WTC11 (cell line): Measurements from ENCODE around the gene LRRC27. TPM values are rescaled to one million over a fixed set of nuclear protein-coding genes. Genes with fewer than 3 reads are reported as not detected.

Experiments
- ATAC-seq: fragments of 200-7000 bp; cut with Tn5 transposase; 2 replicates; pipeline ENCODE4 v1.10.0; 2021; ENCODE audit warnings: mild to moderate bottlenecking, moderate library complexity
- CTCF ChIA-PET: fragments of 300-600 bp; sonication (Branson Sonifier 250); formaldehyde crosslinking; loops from one replicate; lab custom pipeline; 2021; ENCODE audit warnings: antibody characterized with exemption; lab: Charles Lee
- POLR2A ChIA-PET: fragments of 350-600 bp; sonication (Branson Sonifier 250); formaldehyde crosslinking; loops from one replicate; lab custom pipeline; 2021; ENCODE audit warnings: antibody characterized with exemption; lab: Charles Lee
- DNase-seq: peaks from one replicate; pipeline ENCODE4 v3.0.0; 2021; ENCODE audit warnings: low spot score
- H3K27ac Mint-ChIP-seq: 2 replicates; pipeline ENCODE4 v1.8.0; 2021; ENCODE audit warnings: mixed read lengths
- H3K27me3 Mint-ChIP-seq: 2 replicates; pipeline ENCODE4 v1.8.0; 2021; ENCODE audit warnings: low read depth, mild to moderate bottlenecking, moderate library complexity, mixed read lengths
- H3K36me3 Mint-ChIP-seq: 2 replicates; pipeline ENCODE4 v1.8.0; 2021; ENCODE audit warnings: mixed read lengths
- H3K4me1 Mint-ChIP-seq: 2 replicates; pipeline ENCODE4 v1.8.0; 2022; ENCODE audit warnings: mixed read lengths
- H3K4me3 Mint-ChIP-seq: 2 replicates; pipeline ENCODE4 v1.8.0; 2021; ENCODE audit warnings: mild to moderate bottlenecking, moderate library complexity, mixed read lengths
- H3K9me3 Mint-ChIP-seq: 2 replicates; pipeline ENCODE4 v1.8.0; 2021; ENCODE audit warnings: mixed read lengths
- ATF1 ChIP-seq: sonication (generic); formaldehyde crosslinking; IDR thresholded peaks from 2 replicates; pipeline ENCODE4 v1.8.1; 2023; ENCODE audit warnings: mild to moderate bottlenecking, moderate library complexity, missing genetic modification reagents
- IRF2 ChIP-seq: sonication (generic); formaldehyde crosslinking; IDR thresholded peaks from 2 replicates; pipeline ENCODE4 v1.8.0; 2022; ENCODE audit warnings: low read depth, missing genetic modification reagents, borderline replicate concordance
- JAZF1 ChIP-seq: fragments of 250-450 bp; sonication (Bioruptor Pico); IDR thresholded peaks from 2 replicates; pipeline ENCODE4 v1.9.0; 2021; ENCODE audit warnings: moderate library complexity, mild to moderate bottlenecking, inconsistent platforms
- KAT7 ChIP-seq: sonication (generic); formaldehyde crosslinking; IDR thresholded peaks from 2 replicates; pipeline ENCODE4 v1.8.1; 2023; ENCODE audit warnings: missing genetic modification reagents, mild to moderate bottlenecking, borderline replicate concordance
- MXD4 ChIP-seq: fragments of 250-450 bp; sonication (Bioruptor Pico); IDR thresholded peaks from 2 replicates; pipeline ENCODE4 v1.8.0; 2021; ENCODE audit warnings: mild to moderate bottlenecking, moderate library complexity, borderline replicate concordance
- NFE2L1 ChIP-seq: sonication (generic); formaldehyde crosslinking; IDR thresholded peaks from 2 replicates; pipeline ENCODE4 v1.8.1; 2023; ENCODE audit warnings: missing genetic modification reagents
- NFYB ChIP-seq: sonication (generic); formaldehyde crosslinking; conservative IDR thresholded peaks from 2 replicates; pipeline ENCODE4 v1.8.0; 2022; ENCODE audit warnings: low read depth, missing genetic modification reagents
- RELA ChIP-seq: sonication (generic); formaldehyde crosslinking; IDR thresholded peaks from 2 replicates; pipeline ENCODE4 v1.8.1; 2022; ENCODE audit warnings: missing genetic modification reagents, mild to moderate bottlenecking, borderline replicate concordance
- SMAD4 ChIP-seq: sonication (generic); formaldehyde crosslinking; IDR thresholded peaks from 2 replicates; pipeline ENCODE4 v1.8.0; 2022; ENCODE audit warnings: mild to moderate bottlenecking, missing genetic modification reagents
- SP1 ChIP-seq: sonication (generic); formaldehyde crosslinking; conservative IDR thresholded peaks from 2 replicates; pipeline ENCODE4 v1.8.1; 2022; ENCODE audit warnings: missing genetic modification reagents
- TEAD4 ChIP-seq: sonication (generic); formaldehyde crosslinking; IDR thresholded peaks from 2 replicates; pipeline ENCODE4 v1.8.0; 2022; ENCODE audit warnings: mild to moderate bottlenecking, missing genetic modification reagents
- TP53 ChIP-seq: sonication (generic); formaldehyde crosslinking; IDR thresholded peaks from 2 replicates; pipeline ENCODE4 v1.8.1; 2023; ENCODE audit warnings: mild to moderate bottlenecking, missing genetic modification reagents
- ZNF121 ChIP-seq: sonication (generic); formaldehyde crosslinking; IDR thresholded peaks from 2 replicates; pipeline ENCODE4 v1.8.0; 2023; ENCODE audit warnings: missing genetic modification reagents
- ZNF232 ChIP-seq: sonication (generic); formaldehyde crosslinking; IDR thresholded peaks from 2 replicates; pipeline ENCODE4 v1.8.0; 2022; ENCODE audit warnings: mild to moderate bottlenecking, missing genetic modification reagents
- ZNF317 ChIP-seq: sonication (generic); formaldehyde crosslinking; IDR thresholded peaks from 2 replicates; pipeline ENCODE4 v1.8.1; 2023; ENCODE audit warnings: low read depth, mild to moderate bottlenecking, moderate library complexity, missing genetic modification reagents, borderline replicate concordance
- ZNF423 ChIP-seq: fragments of 250-450 bp; sonication (Bioruptor Pico); IDR thresholded peaks from 2 replicates; pipeline ENCODE4 v2.1.2; 2022; ENCODE audit warnings: mild to moderate bottlenecking, moderate library complexity
- total RNA-seq: library from RNA; stranded (reverse); gene quantifications from 3 replicates; pipeline ENCODE4 v1.2.3, GENCODE V29; 2021
- TF ChIP-seq, protein P1 (sequence below): sonication (generic); formaldehyde crosslinking; IDR thresholded peaks from 2 replicates; pipeline ENCODE4 v1.8.0; 2022; ENCODE audit warnings: mild to moderate bottlenecking, missing genetic modification reagents
- TF ChIP-seq, protein P2 (sequence below): fragments of 250-450 bp; sonication (Bioruptor Pico); IDR thresholded peaks from 2 replicates; pipeline ENCODE4 v1.9.0; 2021; ENCODE audit warnings: mild to moderate bottlenecking
- TF ChIP-seq, protein P3 (sequence below): sonication (generic); formaldehyde crosslinking; conservative IDR thresholded peaks from 2 replicates; pipeline ENCODE4 v1.8.1; 2022; ENCODE audit warnings: mild to moderate bottlenecking, missing genetic modification reagents
- TF ChIP-seq, protein P4 (sequence below): fragments of 250-450 bp; sonication (Bioruptor Pico); IDR thresholded peaks from 2 replicates; pipeline ENCODE4 v1.9.0; 2021; ENCODE audit warnings: mild to moderate bottlenecking
- TF ChIP-seq, protein P5 (sequence below): sonication (generic); formaldehyde crosslinking; IDR thresholded peaks from 2 replicates; pipeline ENCODE4 v1.8.1; 2022; ENCODE audit warnings: mild to moderate bottlenecking, moderate library complexity, missing genetic modification reagents
- TF ChIP-seq, protein P6 (sequence below): sonication (generic); formaldehyde crosslinking; IDR thresholded peaks from 2 replicates; pipeline ENCODE4 v1.8.1; 2022; ENCODE audit warnings: missing genetic modification reagents, borderline replicate concordance
- TF ChIP-seq, protein P7 (sequence below): fragments of 250-450 bp; sonication (Bioruptor Pico); IDR thresholded peaks from 2 replicates; pipeline ENCODE4 v2.1.2; 2022; ENCODE audit warnings: mild to moderate bottlenecking, moderate library complexity
- TF ChIP-seq, protein P8 (sequence below): fragments of 200-600 bp; IDR thresholded peaks from 2 replicates; pipeline ENCODE4 v1.8.0; 2022; ENCODE audit warnings: antibody characterized with exemption
- TF ChIP-seq, protein P9 (sequence below): sonication (generic); formaldehyde crosslinking; IDR thresholded peaks from 2 replicates; pipeline ENCODE4 v1.8.0; 2022; ENCODE audit warnings: mild to moderate bottlenecking, missing genetic modification reagents
- TF ChIP-seq, protein P10 (sequence below): sonication (generic); formaldehyde crosslinking; IDR thresholded peaks from 2 replicates; pipeline ENCODE4 v1.8.1; 2023; ENCODE audit warnings: mild to moderate bottlenecking, moderate library complexity, missing genetic modification reagents

The LRRC27 gene
- total RNA-seq, 1 experiment from 2014 or later, result 4.4 TPM

DNA sequence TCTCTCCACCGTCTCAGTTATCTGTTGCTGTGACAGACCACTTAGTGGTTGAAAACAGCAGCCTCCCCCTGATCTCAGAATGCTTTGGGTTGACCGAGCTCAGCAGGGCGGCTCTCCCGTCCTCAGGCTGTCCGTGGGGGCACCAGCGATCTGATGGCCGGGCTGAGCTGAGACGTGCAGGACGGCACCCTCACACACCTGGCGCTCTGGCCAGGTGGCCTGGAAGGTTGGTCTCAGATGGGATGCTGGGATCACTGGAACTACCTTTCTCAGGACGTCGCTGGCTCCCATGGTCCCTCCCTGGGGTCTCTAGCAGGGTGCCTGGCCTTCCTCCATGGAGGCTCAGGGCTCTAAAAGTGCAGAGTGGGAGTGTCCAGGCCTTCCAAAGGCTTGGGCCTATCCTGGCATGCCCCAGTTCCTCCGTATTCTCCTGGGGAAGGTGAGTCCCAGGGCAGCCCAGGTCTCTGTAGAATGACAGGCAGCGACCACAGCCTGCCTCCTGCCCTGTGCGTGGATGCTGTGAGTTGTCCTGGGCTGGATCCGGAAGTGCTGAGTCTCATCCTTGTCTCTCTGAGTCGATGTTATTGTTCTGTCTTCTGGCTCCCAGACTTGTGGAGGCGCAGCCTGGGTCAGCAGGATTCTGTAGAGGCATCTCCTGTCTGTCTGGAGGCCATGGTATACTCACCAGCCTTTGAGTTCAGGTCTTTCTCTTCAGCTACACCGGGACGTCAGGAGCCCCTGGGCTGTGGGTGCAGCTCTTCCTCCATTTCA, 52.8 kb downstream of the LRRC27 start (continued):
- no peak for TF ChIP-seq ZNF317 (CRISPR knock-in tag)
- TF ChIP-seq, protein P1, sequence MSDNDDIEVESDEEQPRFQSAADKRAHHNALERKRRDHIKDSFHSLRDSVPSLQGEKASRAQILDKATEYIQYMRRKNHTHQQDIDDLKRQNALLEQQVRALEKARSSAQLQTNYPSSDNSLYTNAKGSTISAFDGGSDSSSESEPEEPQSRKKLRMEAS (CRISPR knock-in tag), result no peak
- no peak for TF ChIP-seq JAZF1 (CRISPR knock-in tag)
- no peak for TF ChIP-seq ZNF121
- no peak for TF ChIP-seq TEAD4 (CRISPR knock-in tag)
- TF ChIP-seq, protein P2, sequence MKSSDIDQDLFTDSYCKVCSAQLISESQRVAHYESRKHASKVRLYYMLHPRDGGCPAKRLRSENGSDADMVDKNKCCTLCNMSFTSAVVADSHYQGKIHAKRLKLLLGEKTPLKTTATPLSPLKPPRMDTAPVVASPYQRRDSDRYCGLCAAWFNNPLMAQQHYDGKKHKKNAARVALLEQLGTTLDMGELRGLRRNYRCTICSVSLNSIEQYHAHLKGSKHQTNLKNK (CRISPR knock-in tag), result no peak
- no peak for TF ChIP-seq ZNF423 (CRISPR knock-in tag)
- TF ChIP-seq, protein P3, sequence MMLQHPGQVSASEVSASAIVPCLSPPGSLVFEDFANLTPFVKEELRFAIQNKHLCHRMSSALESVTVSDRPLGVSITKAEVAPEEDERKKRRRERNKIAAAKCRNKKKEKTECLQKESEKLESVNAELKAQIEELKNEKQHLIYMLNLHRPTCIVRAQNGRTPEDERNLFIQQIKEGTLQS, result no peak
- TF ChIP-seq SMAD4, result no peak
- no peak for TF ChIP-seq NFE2L1
- TF ChIP-seq, protein P4, sequence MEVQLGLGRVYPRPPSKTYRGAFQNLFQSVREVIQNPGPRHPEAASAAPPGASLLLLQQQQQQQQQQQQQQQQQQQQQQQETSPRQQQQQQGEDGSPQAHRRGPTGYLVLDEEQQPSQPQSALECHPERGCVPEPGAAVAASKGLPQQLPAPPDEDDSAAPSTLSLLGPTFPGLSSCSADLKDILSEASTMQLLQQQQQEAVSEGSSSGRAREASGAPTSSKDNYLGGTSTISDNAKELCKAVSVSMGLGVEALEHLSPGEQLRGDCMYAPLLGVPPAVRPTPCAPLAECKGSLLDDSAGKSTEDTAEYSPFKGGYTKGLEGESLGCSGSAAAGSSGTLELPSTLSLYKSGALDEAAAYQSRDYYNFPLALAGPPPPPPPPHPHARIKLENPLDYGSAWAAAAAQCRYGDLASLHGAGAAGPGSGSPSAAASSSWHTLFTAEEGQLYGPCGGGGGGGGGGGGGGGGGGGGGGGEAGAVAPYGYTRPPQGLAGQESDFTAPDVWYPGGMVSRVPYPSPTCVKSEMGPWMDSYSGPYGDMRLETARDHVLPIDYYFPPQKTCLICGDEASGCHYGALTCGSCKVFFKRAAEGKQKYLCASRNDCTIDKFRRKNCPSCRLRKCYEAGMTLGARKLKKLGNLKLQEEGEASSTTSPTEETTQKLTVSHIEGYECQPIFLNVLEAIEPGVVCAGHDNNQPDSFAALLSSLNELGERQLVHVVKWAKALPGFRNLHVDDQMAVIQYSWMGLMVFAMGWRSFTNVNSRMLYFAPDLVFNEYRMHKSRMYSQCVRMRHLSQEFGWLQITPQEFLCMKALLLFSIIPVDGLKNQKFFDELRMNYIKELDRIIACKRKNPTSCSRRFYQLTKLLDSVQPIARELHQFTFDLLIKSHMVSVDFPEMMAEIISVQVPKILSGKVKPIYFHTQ, result no peak
- no peak for TF ChIP-seq KAT7 (CRISPR knock-in tag)
- TF ChIP-seq ZNF232, result no peak
- TF ChIP-seq, protein P5, sequence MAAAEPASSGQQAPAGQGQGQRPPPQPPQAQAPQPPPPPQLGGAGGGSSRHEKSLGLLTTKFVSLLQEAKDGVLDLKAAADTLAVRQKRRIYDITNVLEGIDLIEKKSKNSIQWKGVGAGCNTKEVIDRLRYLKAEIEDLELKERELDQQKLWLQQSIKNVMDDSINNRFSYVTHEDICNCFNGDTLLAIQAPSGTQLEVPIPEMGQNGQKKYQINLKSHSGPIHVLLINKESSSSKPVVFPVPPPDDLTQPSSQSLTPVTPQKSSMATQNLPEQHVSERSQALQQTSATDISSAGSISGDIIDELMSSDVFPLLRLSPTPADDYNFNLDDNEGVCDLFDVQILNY, result no peak

DNA sequence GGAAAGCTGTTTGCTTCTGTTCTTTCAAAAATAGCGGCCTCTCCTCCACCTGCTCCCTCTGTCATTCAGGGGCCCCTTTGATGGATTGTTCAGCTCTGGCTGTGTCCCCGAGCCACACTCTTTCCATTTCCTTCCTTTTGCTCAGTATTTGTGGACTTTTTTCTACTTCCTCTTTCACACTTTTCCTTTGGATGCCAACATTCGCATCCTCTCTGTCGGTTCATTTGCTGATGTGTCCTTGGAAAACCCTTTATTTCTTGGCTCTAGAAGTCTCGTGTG, 53.3 kb downstream of the LRRC27 start:
- Mint-ChIP-seq H3K27me3 (no peaks in the 10 kb centered on the region; the same call in 1 of the 2 replicates), H3K4me3 (no peak overlapping the region), H3K4me1 (peaks cover 6% of the 10 kb centered on the region), H3K36me3 (no peaks in the 10 kb centered on the region), H3K9me3 (no peaks in the 10 kb centered on the region), H3K27ac (peak overlapping the region; percentile 40; the same call in 1 of the 2 replicates)
- DNase-seq (no peak), ATAC-seq (no peak)
- ChIA-PET POLR2A (interaction anchor here (0.5 kb wide), 1 partner anchor 70 kb away, joined by 3 read pairs; no protein-coding TSS in a partner anchor), CTCF (interaction anchor here (2.4 kb wide), 1 partner anchor 24 kb away, joined by 7 read pairs; no protein-coding TSS in a partner anchor)
- TF ChIP-seq, protein P6, sequence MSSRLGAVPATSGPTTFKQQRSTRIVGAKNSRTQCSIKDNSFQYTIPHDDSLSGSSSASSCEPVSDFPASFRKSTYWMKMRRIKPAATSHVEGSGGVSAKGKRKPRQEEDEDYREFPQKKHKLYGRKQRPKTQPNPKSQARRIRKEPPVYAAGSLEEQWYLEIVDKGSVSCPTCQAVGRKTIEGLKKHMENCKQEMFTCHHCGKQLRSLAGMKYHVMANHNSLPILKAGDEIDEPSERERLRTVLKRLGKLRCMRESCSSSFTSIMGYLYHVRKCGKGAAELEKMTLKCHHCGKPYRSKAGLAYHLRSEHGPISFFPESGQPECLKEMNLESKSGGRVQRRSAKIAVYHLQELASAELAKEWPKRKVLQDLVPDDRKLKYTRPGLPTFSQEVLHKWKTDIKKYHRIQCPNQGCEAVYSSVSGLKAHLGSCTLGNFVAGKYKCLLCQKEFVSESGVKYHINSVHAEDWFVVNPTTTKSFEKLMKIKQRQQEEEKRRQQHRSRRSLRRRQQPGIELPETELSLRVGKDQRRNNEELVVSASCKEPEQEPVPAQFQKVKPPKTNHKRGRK, result no peak
- TF ChIP-seq, protein P7, sequence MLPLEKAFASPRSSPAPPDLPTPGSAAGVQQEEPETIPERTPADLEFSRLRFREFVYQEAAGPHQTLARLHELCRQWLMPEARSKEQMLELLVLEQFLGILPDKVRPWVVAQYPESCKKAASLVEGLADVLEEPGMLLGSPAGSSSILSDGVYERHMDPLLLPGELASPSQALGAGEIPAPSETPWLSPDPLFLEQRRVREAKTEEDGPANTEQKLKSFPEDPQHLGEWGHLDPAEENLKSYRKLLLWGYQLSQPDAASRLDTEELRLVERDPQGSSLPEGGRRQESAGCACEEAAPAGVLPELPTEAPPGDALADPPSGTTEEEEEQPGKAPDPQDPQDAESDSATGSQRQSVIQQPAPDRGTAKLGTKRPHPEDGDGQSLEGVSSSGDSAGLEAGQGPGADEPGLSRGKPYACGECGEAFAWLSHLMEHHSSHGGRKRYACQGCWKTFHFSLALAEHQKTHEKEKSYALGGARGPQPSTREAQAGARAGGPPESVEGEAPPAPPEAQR, result no peak
- TF ChIP-seq RELA (no peak), SP1 (CRISPR knock-in tag) (no peak), IRF2 (CRISPR knock-in tag) (no peak), ATF1 (CRISPR knock-in tag) (no peak), MXD4 (CRISPR knock-in tag) (no peak), ZNF423 (CRISPR knock-in tag) (no peak), TP53 (no peak), NFYB (CRISPR knock-in tag) (no peak)
- TF ChIP-seq, protein P8, sequence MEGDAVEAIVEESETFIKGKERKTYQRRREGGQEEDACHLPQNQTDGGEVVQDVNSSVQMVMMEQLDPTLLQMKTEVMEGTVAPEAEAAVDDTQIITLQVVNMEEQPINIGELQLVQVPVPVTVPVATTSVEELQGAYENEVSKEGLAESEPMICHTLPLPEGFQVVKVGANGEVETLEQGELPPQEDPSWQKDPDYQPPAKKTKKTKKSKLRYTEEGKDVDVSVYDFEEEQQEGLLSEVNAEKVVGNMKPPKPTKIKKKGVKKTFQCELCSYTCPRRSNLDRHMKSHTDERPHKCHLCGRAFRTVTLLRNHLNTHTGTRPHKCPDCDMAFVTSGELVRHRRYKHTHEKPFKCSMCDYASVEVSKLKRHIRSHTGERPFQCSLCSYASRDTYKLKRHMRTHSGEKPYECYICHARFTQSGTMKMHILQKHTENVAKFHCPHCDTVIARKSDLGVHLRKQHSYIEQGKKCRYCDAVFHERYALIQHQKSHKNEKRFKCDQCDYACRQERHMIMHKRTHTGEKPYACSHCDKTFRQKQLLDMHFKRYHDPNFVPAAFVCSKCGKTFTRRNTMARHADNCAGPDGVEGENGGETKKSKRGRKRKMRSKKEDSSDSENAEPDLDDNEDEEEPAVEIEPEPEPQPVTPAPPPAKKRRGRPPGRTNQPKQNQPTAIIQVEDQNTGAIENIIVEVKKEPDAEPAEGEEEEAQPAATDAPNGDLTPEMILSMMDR, result no peak
- TF ChIP-seq, protein P9, sequence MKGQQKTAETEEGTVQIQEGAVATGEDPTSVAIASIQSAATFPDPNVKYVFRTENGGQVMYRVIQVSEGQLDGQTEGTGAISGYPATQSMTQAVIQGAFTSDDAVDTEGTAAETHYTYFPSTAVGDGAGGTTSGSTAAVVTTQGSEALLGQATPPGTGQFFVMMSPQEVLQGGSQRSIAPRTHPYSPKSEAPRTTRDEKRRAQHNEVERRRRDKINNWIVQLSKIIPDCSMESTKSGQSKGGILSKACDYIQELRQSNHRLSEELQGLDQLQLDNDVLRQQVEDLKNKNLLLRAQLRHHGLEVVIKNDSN (CRISPR knock-in tag), result no peak
- TF ChIP-seq, protein P10, sequence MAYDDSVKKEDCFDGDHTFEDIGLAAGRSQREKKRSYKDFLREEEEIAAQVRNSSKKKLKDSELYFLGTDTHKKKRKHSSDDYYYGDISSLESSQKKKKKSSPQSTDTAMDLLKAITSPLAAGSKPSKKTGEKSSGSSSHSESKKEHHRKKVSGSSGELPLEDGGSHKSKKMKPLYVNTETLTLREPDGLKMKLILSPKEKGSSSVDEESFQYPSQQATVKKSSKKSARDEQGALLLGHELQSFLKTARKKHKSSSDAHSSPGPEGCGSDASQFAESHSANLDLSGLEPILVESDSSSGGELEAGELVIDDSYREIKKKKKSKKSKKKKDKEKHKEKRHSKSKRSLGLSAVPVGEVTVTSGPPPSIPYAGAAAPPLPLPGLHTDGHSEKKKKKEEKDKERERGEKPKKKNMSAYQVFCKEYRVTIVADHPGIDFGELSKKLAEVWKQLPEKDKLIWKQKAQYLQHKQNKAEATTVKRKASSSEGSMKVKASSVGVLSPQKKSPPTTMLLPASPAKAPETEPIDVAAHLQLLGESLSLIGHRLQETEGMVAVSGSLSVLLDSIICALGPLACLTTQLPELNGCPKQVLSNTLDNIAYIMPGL (CRISPR knock-in tag), result no peak
